WTC11 (cell line): ENCODE measurements around the gene FSTL4. TPM values are rescaled to one million over a fixed set of nuclear protein-coding genes. Genes with fewer than 3 reads are reported as not detected.

Experiments
- ATAC-seq: fragments of 200-7000 bp; cut with Tn5 transposase; 2 replicates; pipeline ENCODE4 v1.10.0; 2021; ENCODE audit warnings: mild to moderate bottlenecking, moderate library complexity
- CTCF ChIA-PET: fragments of 300-600 bp; sonication (Branson Sonifier 250); formaldehyde crosslinking; loops from one replicate; lab custom pipeline; 2021; ENCODE audit warnings: antibody characterized with exemption; lab: Charles Lee
- POLR2A ChIA-PET: fragments of 350-600 bp; sonication (Branson Sonifier 250); formaldehyde crosslinking; loops from one replicate; lab custom pipeline; 2021; ENCODE audit warnings: antibody characterized with exemption; lab: Charles Lee
- DNase-seq: peaks from one replicate; pipeline ENCODE4 v3.0.0; 2021; ENCODE audit warnings: low spot score
- H3K27ac Mint-ChIP-seq: 2 replicates; pipeline ENCODE4 v1.8.0; 2021; ENCODE audit warnings: mixed read lengths
- H3K27me3 Mint-ChIP-seq: 2 replicates; pipeline ENCODE4 v1.8.0; 2021; ENCODE audit warnings: low read depth, mild to moderate bottlenecking, moderate library complexity, mixed read lengths
- H3K36me3 Mint-ChIP-seq: 2 replicates; pipeline ENCODE4 v1.8.0; 2021; ENCODE audit warnings: mixed read lengths
- H3K4me1 Mint-ChIP-seq: 2 replicates; pipeline ENCODE4 v1.8.0; 2022; ENCODE audit warnings: mixed read lengths
- H3K4me3 Mint-ChIP-seq: 2 replicates; pipeline ENCODE4 v1.8.0; 2021; ENCODE audit warnings: mild to moderate bottlenecking, moderate library complexity, mixed read lengths
- H3K9me3 Mint-ChIP-seq: 2 replicates; pipeline ENCODE4 v1.8.0; 2021; ENCODE audit warnings: mixed read lengths
- CREM ChIP-seq: sonication (generic); formaldehyde crosslinking; IDR thresholded peaks from 2 replicates; pipeline ENCODE4 v1.8.1; 2022; ENCODE audit warnings: mild to moderate bottlenecking, missing genetic modification reagents, moderate library complexity
- ETV6 ChIP-seq: sonication (generic); formaldehyde crosslinking; IDR thresholded peaks from 2 replicates; pipeline ENCODE4 v1.8.1; 2022; ENCODE audit warnings: mild to moderate bottlenecking, missing genetic modification reagents
- JAZF1 ChIP-seq: fragments of 250-450 bp; sonication (Bioruptor Pico); IDR thresholded peaks from 2 replicates; pipeline ENCODE4 v1.9.0; 2021; ENCODE audit warnings: moderate library complexity, mild to moderate bottlenecking, inconsistent platforms
- JUN ChIP-seq: sonication (generic); formaldehyde crosslinking; IDR thresholded peaks from 2 replicates; pipeline ENCODE4 v1.8.0; 2023; ENCODE audit warnings: mild to moderate bottlenecking, missing genetic modification reagents
- KAT7 ChIP-seq: sonication (generic); formaldehyde crosslinking; IDR thresholded peaks from 2 replicates; pipeline ENCODE4 v1.8.1; 2023; ENCODE audit warnings: missing genetic modification reagents, mild to moderate bottlenecking, borderline replicate concordance
- NFYB ChIP-seq: sonication (generic); formaldehyde crosslinking; conservative IDR thresholded peaks from 2 replicates; pipeline ENCODE4 v1.8.0; 2022; ENCODE audit warnings: low read depth, missing genetic modification reagents
- NR1H2 ChIP-seq: sonication (generic); formaldehyde crosslinking; IDR thresholded peaks from 2 replicates; pipeline ENCODE4 v1.9.0; 2021; ENCODE audit warnings: mild to moderate bottlenecking, moderate library complexity, missing genetic modification reagents
- NR3C1 ChIP-seq: sonication (generic); formaldehyde crosslinking; conservative IDR thresholded peaks from 2 replicates; pipeline ENCODE4 v1.8.1; 2023; ENCODE audit warnings: low read depth, mild to moderate bottlenecking, missing genetic modification reagents
- PRRX2 ChIP-seq: fragments of 250-450 bp; sonication (Bioruptor Pico); IDR thresholded peaks from 2 replicates; pipeline ENCODE4 v1.8.0; 2021; ENCODE audit warnings: mild to moderate bottlenecking
- SOX15 ChIP-seq: fragments of 250-450 bp; sonication (Bioruptor Pico); IDR thresholded peaks from 2 replicates; pipeline ENCODE4 v1.9.0; 2021; ENCODE audit warnings: mild to moderate bottlenecking
- TEAD1 ChIP-seq: sonication (generic); formaldehyde crosslinking; IDR thresholded peaks from 2 replicates; pipeline ENCODE4 v1.8.0; 2022; ENCODE audit warnings: mild to moderate bottlenecking, missing genetic modification reagents
- ZBTB21 ChIP-seq: sonication (generic); formaldehyde crosslinking; IDR thresholded peaks from 2 replicates; pipeline ENCODE4 v1.8.1; 2023; ENCODE audit warnings: mild to moderate bottlenecking, missing genetic modification reagents, borderline replicate concordance
- ZNF121 ChIP-seq: sonication (generic); formaldehyde crosslinking; IDR thresholded peaks from 2 replicates; pipeline ENCODE4 v1.8.0; 2023; ENCODE audit warnings: missing genetic modification reagents
- ZNF219 ChIP-seq: sonication (generic); formaldehyde crosslinking; IDR thresholded peaks from 2 replicates; pipeline ENCODE4 v1.8.0; 2023; ENCODE audit warnings: missing genetic modification reagents, mild to moderate bottlenecking, borderline replicate concordance
- ZNF263 ChIP-seq: sonication (generic); formaldehyde crosslinking; IDR thresholded peaks from 2 replicates; pipeline ENCODE4 v1.8.1; 2022; ENCODE audit warnings: low read depth, mild to moderate bottlenecking, moderate library complexity, missing genetic modification reagents
- total RNA-seq: library from RNA; stranded (reverse); gene quantifications from 3 replicates; pipeline ENCODE4 v1.2.3, GENCODE V29; 2021
- TF ChIP-seq, protein P1 (sequence below): sonication (generic); formaldehyde crosslinking; IDR thresholded peaks from 2 replicates; pipeline ENCODE4 v1.8.0; 2022; ENCODE audit warnings: mild to moderate bottlenecking, missing genetic modification reagents
- TF ChIP-seq, protein P2 (sequence below): sonication (generic); formaldehyde crosslinking; IDR thresholded peaks from 2 replicates; pipeline ENCODE4 v1.8.1; 2022; ENCODE audit warnings: mild to moderate bottlenecking, moderate library complexity, missing genetic modification reagents
- TF ChIP-seq, protein P3 (sequence below): fragments of 250-450 bp; sonication (Bioruptor Pico); IDR thresholded peaks from 2 replicates; pipeline ENCODE4 v1.9.0; 2021; ENCODE audit warnings: moderate library complexity, mild to moderate bottlenecking, inconsistent platforms, borderline replicate concordance
- TF ChIP-seq, protein P4 (sequence below): sonication (generic); formaldehyde crosslinking; IDR thresholded peaks from 2 replicates; pipeline ENCODE4 v1.8.0; 2022; ENCODE audit warnings: mild to moderate bottlenecking, missing genetic modification reagents
- TF ChIP-seq, protein P5 (sequence below): sonication (generic); formaldehyde crosslinking; IDR thresholded peaks from 2 replicates; pipeline ENCODE4 v1.8.0; 2022; ENCODE audit warnings: mild to moderate bottlenecking, missing genetic modification reagents
- TF ChIP-seq, protein P6 (sequence below): sonication (generic); formaldehyde crosslinking; IDR thresholded peaks from 2 replicates; pipeline ENCODE4 v1.8.1; 2022; ENCODE audit warnings: low read depth, missing genetic modification reagents, borderline replicate concordance
- TF ChIP-seq, protein P7 (sequence below): sonication (generic); formaldehyde crosslinking; IDR thresholded peaks from 2 replicates; pipeline ENCODE4 v1.8.0; 2022; ENCODE audit warnings: mild to moderate bottlenecking, missing genetic modification reagents
- TF ChIP-seq, protein P8 (sequence below): sonication (generic); formaldehyde crosslinking; conservative IDR thresholded peaks from 2 replicates; pipeline ENCODE4 v1.8.1; 2023; ENCODE audit warnings: mild to moderate bottlenecking, low read depth, missing genetic modification reagents, moderate library complexity

Gene FSTL4
- total RNA-seq, 1 experiment from 2014 or later = 6.1 TPM

DNA sequence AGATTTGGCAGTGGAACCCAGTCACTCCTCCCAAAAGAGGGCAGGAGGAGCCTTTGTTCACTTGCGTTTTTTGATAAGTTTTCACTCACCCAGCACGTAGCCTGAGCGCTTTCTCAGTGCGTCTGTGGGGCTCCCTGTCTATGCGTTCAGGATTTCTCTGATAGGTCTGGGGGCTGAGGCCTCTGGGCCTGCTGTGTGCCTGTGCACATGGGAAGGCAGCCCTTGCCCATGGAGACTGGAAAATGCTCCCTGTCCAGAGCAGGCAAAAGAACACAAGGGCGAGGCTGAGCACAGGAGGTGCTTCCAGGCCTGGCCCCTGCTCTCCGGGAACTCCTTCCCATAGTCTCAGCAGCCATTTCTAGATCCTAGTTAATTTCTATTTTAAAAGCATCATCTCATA is 249.9 kb downstream of the FSTL4 start:
- peaks cover 62% of the 10 kb centered on the region for H3K4me1 Mint-ChIP-seq
- TF ChIP-seq, protein P1, sequence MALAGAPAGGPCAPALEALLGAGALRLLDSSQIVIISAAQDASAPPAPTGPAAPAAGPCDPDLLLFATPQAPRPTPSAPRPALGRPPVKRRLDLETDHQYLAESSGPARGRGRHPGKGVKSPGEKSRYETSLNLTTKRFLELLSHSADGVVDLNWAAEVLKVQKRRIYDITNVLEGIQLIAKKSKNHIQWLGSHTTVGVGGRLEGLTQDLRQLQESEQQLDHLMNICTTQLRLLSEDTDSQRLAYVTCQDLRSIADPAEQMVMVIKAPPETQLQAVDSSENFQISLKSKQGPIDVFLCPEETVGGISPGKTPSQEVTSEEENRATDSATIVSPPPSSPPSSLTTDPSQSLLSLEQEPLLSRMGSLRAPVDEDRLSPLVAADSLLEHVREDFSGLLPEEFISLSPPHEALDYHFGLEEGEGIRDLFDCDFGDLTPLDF (CRISPR knock-in tag) = no peak
- TF ChIP-seq, protein P2, sequence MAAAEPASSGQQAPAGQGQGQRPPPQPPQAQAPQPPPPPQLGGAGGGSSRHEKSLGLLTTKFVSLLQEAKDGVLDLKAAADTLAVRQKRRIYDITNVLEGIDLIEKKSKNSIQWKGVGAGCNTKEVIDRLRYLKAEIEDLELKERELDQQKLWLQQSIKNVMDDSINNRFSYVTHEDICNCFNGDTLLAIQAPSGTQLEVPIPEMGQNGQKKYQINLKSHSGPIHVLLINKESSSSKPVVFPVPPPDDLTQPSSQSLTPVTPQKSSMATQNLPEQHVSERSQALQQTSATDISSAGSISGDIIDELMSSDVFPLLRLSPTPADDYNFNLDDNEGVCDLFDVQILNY (CRISPR knock-in tag) = no peak
- TF ChIP-seq TEAD1 (no peak), ZNF263 (no peak), SOX15 (CRISPR knock-in tag) (no peak), ZBTB21 (CRISPR knock-in tag) (no peak)
- H3K36me3 Mint-ChIP-seq = no peaks in the 10 kb centered on the region
- H3K9me3 Mint-ChIP-seq = no peaks in the 10 kb centered on the region
- ChIA-PET CTCF (interaction anchor here (1.9 kb wide), 1 partner anchor 115 kb away, joined by 8 read pairs; no protein-coding TSS in a partner anchor), POLR2A (no interaction called here)
- H3K27me3 Mint-ChIP-seq = no peaks in the 10 kb centered on the region; the same call in 1 of the 2 replicates
- no peak for DNase-seq
- H3K27ac Mint-ChIP-seq = no peak overlapping the region
- ATAC-seq = no peak
- H3K4me3 Mint-ChIP-seq = no peak overlapping the region

DNA sequence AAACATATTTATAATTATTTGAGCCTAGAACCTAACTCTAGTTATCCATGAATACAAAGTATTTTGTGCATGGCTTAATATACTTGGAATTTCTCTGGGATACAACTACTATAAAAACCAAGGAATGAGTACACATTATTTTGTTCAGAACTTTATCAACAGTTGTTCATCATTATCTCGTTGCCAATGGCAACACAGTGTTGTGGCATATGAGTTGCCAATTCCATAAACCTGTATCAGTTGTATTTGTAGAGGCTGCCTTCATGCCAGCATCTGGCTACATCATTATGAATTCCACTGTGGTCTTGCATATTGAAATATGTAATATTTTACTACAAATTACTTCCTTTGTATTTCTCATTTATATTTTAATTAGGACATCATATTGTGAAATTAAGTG is 250.4 kb downstream of the FSTL4 start:
- ATAC-seq = no peak
- Mint-ChIP-seq H3K27me3 (no peaks in the 10 kb centered on the region; the same call in 1 of the 2 replicates), H3K36me3 (no peaks in the 10 kb centered on the region), H3K4me1 (peaks cover 62% of the 10 kb centered on the region)
- TF ChIP-seq, protein P3, sequence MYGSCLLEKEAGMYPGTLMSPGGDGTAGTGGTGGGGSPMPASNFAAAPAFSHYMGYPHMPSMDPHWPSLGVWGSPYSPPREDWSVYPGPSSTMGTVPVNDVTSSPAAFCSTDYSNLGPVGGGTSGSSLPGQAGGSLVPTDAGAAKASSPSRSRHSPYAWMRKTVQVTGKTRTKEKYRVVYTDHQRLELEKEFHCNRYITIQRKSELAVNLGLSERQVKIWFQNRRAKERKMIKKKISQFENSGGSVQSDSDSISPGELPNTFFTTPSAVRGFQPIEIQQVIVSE (CRISPR knock-in tag) = no peak
- TF ChIP-seq, protein P2 (CRISPR knock-in tag) = no peak
- TF ChIP-seq, protein P4, sequence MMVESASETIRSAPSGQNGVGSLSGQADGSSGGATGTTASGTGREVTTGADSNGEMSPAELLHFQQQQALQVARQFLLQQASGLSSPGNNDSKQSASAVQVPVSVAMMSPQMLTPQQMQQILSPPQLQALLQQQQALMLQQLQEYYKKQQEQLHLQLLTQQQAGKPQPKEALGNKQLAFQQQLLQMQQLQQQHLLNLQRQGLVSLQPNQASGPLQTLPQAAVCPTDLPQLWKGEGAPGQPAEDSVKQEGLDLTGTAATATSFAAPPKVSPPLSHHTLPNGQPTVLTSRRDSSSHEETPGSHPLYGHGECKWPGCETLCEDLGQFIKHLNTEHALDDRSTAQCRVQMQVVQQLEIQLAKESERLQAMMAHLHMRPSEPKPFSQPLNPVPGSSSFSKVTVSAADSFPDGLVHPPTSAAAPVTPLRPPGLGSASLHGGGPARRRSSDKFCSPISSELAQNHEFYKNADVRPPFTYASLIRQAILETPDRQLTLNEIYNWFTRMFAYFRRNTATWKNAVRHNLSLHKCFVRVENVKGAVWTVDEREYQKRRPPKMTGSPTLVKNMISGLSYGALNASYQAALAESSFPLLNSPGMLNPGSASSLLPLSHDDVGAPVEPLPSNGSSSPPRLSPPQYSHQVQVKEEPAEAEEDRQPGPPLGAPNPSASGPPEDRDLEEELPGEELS (CRISPR knock-in tag) = no peak
- TF ChIP-seq, protein P5, sequence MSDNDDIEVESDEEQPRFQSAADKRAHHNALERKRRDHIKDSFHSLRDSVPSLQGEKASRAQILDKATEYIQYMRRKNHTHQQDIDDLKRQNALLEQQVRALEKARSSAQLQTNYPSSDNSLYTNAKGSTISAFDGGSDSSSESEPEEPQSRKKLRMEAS (CRISPR knock-in tag) = no peak
- TF ChIP-seq KAT7 (CRISPR knock-in tag) (no peak), NR3C1 (CRISPR knock-in tag) (no peak), ZBTB21 (CRISPR knock-in tag) (no peak), TEAD1 (no peak), NFYB (CRISPR knock-in tag) (no peak), ETV6 (CRISPR knock-in tag) (no peak), JAZF1 (no peak), NR1H2 (no peak), JUN (CRISPR knock-in tag) (no peak), CREM (no peak), ZNF219 (CRISPR knock-in tag) (no peak), ZNF121 (CRISPR knock-in tag) (no peak), PRRX2 (no peak)
- TF ChIP-seq, protein P6, sequence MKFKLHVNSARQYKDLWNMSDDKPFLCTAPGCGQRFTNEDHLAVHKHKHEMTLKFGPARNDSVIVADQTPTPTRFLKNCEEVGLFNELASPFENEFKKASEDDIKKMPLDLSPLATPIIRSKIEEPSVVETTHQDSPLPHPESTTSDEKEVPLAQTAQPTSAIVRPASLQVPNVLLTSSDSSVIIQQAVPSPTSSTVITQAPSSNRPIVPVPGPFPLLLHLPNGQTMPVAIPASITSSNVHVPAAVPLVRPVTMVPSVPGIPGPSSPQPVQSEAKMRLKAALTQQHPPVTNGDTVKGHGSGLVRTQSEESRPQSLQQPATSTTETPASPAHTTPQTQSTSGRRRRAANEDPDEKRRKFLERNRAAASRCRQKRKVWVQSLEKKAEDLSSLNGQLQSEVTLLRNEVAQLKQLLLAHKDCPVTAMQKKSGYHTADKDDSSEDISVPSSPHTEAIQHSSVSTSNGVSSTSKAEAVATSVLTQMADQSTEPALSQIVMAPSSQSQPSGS (CRISPR knock-in tag) = no peak
- TF ChIP-seq, protein P7, sequence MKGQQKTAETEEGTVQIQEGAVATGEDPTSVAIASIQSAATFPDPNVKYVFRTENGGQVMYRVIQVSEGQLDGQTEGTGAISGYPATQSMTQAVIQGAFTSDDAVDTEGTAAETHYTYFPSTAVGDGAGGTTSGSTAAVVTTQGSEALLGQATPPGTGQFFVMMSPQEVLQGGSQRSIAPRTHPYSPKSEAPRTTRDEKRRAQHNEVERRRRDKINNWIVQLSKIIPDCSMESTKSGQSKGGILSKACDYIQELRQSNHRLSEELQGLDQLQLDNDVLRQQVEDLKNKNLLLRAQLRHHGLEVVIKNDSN = no peak
- TF ChIP-seq, protein P8, sequence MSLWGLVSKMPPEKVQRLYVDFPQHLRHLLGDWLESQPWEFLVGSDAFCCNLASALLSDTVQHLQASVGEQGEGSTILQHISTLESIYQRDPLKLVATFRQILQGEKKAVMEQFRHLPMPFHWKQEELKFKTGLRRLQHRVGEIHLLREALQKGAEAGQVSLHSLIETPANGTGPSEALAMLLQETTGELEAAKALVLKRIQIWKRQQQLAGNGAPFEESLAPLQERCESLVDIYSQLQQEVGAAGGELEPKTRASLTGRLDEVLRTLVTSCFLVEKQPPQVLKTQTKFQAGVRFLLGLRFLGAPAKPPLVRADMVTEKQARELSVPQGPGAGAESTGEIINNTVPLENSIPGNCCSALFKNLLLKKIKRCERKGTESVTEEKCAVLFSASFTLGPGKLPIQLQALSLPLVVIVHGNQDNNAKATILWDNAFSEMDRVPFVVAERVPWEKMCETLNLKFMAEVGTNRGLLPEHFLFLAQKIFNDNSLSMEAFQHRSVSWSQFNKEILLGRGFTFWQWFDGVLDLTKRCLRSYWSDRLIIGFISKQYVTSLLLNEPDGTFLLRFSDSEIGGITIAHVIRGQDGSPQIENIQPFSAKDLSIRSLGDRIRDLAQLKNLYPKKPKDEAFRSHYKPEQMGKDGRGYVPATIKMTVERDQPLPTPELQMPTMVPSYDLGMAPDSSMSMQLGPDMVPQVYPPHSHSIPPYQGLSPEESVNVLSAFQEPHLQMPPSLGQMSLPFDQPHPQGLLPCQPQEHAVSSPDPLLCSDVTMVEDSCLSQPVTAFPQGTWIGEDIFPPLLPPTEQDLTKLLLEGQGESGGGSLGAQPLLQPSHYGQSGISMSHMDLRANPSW = no peak
- TF ChIP-seq, all 79 proteins: peak for 0
- H3K27ac Mint-ChIP-seq = no peak overlapping the region
- POLR2A ChIA-PET = no interaction called here
- no peaks in the 10 kb centered on the region for H3K9me3 Mint-ChIP-seq
- H3K4me3 Mint-ChIP-seq = no peak overlapping the region
- DNase-seq = no peak
- CTCF ChIA-PET = no interaction called here
